HG02678 (cell line): ENCODE data around the gene CLCF1.
A peak's percentile ranks its signal among the peaks of the same experiment; 100 is the strongest.
"Not testable (repeated sequence)": the region's sequence is repeated elsewhere in the genome, so short reads cannot be mapped to it uniquely, and the experiment has no call there.

Experiments used
- ATAC-seq: cut with Tn5 transposase; IDR thresholded peaks from one replicate; pipeline ENCODE4 v1.9.1; 2021; ENCODE audit warnings: mild to moderate bottlenecking, moderate library complexity; ENCODE audit not compliant: unreplicated experiment

Gene CLCF1

GRCh38 chr11:67345247-67345919 is 28.0 kb downstream of the CLCF1 start:
- no peak for ATAC-seq

DNA sequence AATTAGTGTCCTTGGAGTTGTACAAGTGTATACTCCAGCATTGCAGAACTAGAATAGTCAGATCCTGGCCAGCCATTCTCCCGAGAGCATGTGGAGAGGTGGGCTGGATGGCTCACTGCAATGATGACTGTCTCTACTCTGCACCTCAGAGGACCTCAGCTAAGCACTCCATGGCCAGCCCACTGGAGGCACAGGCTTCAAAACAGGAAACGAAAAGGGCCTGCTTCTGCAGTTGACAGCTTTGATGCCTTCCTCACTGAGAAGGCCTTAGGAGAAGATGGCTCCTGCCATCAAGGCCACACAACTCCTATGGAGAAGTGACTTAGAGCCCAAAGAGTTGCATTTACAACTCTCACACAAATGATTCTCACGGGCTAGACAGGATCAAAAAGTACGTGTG is 29.1 kb downstream of the CLCF1 start:
- ATAC-seq = no peak

GRCh38 chr11:67337257-67337656 is 36.1 kb downstream of the CLCF1 start:
- ATAC-seq = no peak

GRCh38 chr11:67332081-67332691 is 41.2 kb downstream of the CLCF1 start:
- no peak for ATAC-seq

DNA sequence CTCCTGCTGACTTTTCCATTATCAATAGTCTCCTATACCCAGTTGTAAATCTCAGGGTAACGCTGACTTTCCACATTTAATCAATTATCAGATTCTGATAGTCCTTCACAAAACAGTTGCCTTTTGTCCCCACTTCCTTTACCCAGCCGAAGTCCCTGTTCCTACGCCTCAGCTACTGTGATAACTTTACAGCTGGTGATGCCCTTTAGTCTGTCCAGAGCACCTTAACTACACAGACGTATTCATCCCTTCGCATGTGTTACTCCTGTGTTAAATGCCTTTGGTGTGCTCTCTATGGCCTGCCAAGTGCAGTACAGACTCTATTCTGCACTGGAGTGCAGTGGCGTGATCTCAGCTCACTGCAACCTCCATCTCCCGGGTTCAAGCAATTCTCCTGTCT is 49.9 kb downstream of the CLCF1 start:
- ATAC-seq = no peak

DNA sequence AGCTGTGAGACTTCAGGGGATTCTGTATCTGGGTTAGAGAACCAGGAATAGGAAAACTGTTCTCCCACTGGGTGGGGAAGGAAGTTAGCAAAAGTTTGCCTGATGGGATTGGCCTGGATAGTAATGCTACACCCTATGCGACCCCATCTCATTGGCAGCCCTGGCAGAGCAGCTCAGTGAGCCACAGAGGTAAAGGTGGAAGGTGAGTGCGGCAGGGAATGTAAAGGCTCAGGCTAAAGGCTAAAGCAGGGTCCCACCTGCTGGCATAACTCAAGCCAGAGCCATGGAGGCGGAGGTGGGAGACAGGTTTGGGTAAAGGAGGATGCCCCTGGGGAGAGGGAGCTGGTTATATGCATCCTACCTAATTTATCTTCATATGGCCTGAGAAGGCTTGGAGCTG is 51.3 kb downstream of the CLCF1 start:
- no peak for ATAC-seq

GRCh38 chr11:67321313-67321871 is 52.0 kb downstream of the CLCF1 start:
- ATAC-seq = no peak

- no peak for ATAC-seq
These were observed 52.7 kb downstream of the CLCF1 start for GRCh38 chr11:67320691-67321090.

DNA sequence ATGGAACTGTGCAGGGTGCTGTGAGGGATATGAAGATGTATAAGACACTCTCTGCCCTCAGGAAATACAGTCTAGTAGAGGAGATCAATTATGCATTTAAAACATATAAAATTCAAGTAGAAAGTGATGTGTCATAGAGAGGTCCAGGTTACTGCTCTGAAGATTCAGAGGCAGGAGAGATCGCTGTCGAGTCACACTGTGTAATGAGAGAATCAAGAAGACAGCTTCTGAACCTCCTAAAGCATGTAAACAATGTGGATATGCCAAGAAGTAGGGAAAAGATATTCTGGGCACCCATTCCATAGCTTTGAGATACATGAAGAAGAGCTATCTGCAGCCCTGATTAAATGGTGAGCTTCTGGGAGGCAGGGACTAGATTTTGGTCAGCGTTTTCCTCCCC is 53.4 kb downstream of the CLCF1 start:
- ATAC-seq = no peak

- not testable (repeated sequence) for ATAC-seq
These were observed 54.5 kb downstream of the CLCF1 start for GRCh38 chr11:67318876-67319275.

- peak; percentile 17 for ATAC-seq
These were observed 55.4 kb downstream of the CLCF1 start for GRCh38 chr11:67317888-67318555.

DNA sequence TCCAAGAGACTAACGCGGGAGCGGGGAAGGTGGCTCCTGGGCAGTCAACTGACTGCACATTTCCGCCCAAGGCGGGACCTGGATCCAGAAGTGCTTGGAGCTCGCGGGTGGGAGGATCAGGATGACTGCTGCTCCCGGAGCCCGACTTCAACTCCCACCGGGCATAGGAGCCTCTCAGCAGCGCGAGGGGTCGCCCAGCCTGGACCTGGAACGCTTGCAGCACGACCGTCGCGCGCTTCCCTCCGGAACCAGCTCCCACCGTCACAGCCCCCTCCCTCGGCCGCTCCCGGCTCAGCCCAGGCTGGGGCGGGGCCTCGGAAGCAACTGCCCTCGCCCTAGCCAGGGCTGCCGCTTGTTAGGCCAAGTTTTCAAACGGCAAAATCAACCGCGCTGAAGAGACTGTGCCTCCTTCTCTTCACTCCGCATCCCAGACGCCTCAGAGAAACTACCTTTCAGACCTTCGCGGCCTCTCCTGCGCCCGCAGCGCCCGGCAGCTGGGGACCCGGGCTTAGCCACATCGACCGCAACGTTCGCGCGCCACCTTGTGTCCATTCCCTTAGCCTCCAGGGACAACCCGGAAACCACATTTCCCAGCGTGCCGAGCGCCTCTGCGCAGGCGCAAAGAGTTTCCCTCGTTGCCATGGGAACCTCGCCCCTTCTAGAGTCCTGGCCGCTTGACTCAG is 56.1 kb downstream of the CLCF1 start:
- peak; percentile 89 for ATAC-seq

GRCh38 chr11:67316882-67317204 is 56.6 kb downstream of the CLCF1 start:
- ATAC-seq = no peak

- ATAC-seq = no peak
These were observed 58.0 kb downstream of the CLCF1 start for GRCh38 chr11:67315325-67315909.

DNA sequence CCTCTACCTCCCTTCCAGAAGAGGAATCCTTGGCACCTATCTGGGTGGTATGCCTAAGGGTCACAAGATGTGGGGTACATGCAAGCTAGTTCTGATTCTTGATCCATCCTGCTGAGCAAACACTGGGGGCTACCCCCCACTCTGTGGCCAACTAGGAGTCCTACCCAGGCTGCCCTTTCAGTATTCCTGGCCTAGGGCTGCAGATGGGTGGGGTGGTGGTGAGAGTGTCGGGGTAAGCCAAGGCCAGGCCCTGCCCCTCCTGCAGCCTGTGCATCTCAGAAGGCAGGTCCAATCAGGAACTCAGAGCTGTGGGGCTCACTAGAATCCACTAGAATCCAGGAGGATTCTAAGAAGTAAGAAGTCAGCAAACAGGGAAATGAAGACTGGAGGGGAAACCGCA is 59.2 kb downstream of the CLCF1 start:
- ATAC-seq = no peak
